NCI-H187 treated with DMSO at 0.1 percent for 48 hours (cell line): Measurements from ENCODE around the gene RGL2.

Source experiments
- DNase-seq: peaks from one replicate; lab custom pipeline; 2025; lab: John Stamatoyannopoulos, UW

RGL2 gene

GRCh38 chr6:33316603-33317418 lies 18.1 kb upstream of the RGL2 start:
- no peak for DNase-seq

GRCh38 chr6:33315793-33316602 lies 17.3 kb upstream of the RGL2 start:
- no peak for DNase-seq

GRCh38 chr6:33314943-33315792 lies 16.4 kb upstream of the RGL2 start:
- DNase-seq = no peak

- no peak for DNase-seq
These were observed 15.8 kb upstream of the RGL2 start for GRCh38 chr6:33314515-33314942.

GRCh38 chr6:33313709-33314514 lies 15.2 kb upstream of the RGL2 start, which contains the start of gene TAPBP:
TAPBP (minus strand) TSS chr6:33314078; CDS start chr6:33314041, 37 bp downstream.
- no peak for DNase-seq

GRCh38 chr6:33313105-33313708 lies 14.5 kb upstream of the RGL2 start:
- no peak for DNase-seq

GRCh38 chr6:33312361-33313104 lies 13.8 kb upstream of the RGL2 start:
- peak; percentile 76 for DNase-seq

- DNase-seq = no peak
These were observed 7.6 kb upstream of the RGL2 start for GRCh38 chr6:33306356-33306755.

- no peak for DNase-seq
These were observed 6.3 kb upstream of the RGL2 start for GRCh38 chr6:33305052-33305451.

GRCh38 chr6:33304216-33304615 lies 5.5 kb upstream of the RGL2 start:
- DNase-seq = no peak

- no peak for DNase-seq
These were observed 3.1 kb upstream of the RGL2 start for GRCh38 chr6:33301877-33302276.

GRCh38 chr6:33299237-33299944 lies 649 bp upstream of the RGL2 start:
- DNase-seq = peak; percentile 61

GRCh38 chr6:33297956-33298772 lies 578 bp downstream of the RGL2 start:
- DNase-seq = no peak

- DNase-seq = no peak
These were observed 1.3 kb downstream of the RGL2 start for GRCh38 chr6:33297406-33297955.

- DNase-seq = no peak
These were observed 1.8 kb downstream of the RGL2 start for GRCh38 chr6:33296797-33297405.

- DNase-seq = no peak
These were observed 2.9 kb downstream of the RGL2 start for GRCh38 chr6:33295621-33296369.
